Keratinocyte (primary cell): Measurements from ENCODE around the gene EFNB2. TPM values are rescaled to one million over a fixed set of nuclear protein-coding genes. Genes with fewer than 3 reads are reported as not detected.

Experiments used
- DNase-seq: peaks from one replicate; pipeline ENCODE4 v3.0.0-alpha.2; 2011; ENCODE audit warnings: low read depth, missing footprints, low spot score
- FAIRE-seq: peaks from 2 replicates; lab custom pipeline; 2011; peaks lifted over from hg19 to GRCh38; lab: Jason Lieb, UNC
- H2AFZ ChIP-seq: 2 replicates; pipeline ENCODE4 v1.6.0; 2012; ENCODE audit warnings: low read length, control low read depth, inconsistent platforms; ENCODE audit not compliant: control insufficient read depth
- H3K27ac ChIP-seq: 2 replicates; pipeline ENCODE4 v1.5.1; 2011; ENCODE audit warnings: low read length; ENCODE audit not compliant: control insufficient read depth, insufficient read depth
- H3K27me3 ChIP-seq: 3 replicates; pipeline ENCODE4 v1.6.0; 2011; ENCODE audit warnings: low read length; ENCODE audit not compliant: control insufficient read depth, insufficient read depth; ENCODE audit errors: extremely low read depth
- H3K36me3 ChIP-seq, 2 experiments: 2 replicates in 1 of 2; 3 replicates in 1 of 2; pipeline ENCODE4 v1.5.1; 2011; ENCODE audit warnings: low read length in 2 of 2, mild to moderate bottlenecking in 1 of 2; ENCODE audit not compliant: control insufficient read depth in 2 of 2, insufficient read depth in 2 of 2; ENCODE audit errors: extremely low read depth in 1 of 2
- H3K4me1 ChIP-seq: 3 replicates; pipeline ENCODE4 v1.5.1; 2011; ENCODE audit warnings: low read length; ENCODE audit not compliant: control insufficient read depth, insufficient read depth; ENCODE audit errors: extremely low read depth
- H3K4me2 ChIP-seq: 3 replicates; pipeline ENCODE4 v1.6.0; 2011; ENCODE audit warnings: low read depth, low read length; ENCODE audit not compliant: control insufficient read depth, insufficient read depth; ENCODE audit errors: extremely low read depth
- H3K4me3 ChIP-seq, 3 experiments: fragments of 200-600 bp in 1 of 3; sonication (generic) in 1 of 3; 2 replicates in 2 of 3; 3 replicates in 1 of 3; pipeline ENCODE4 v1.5.1; 2011 to 2016; ENCODE audit warnings: low read length in 3 of 3, mild to moderate bottlenecking in 3 of 3, control low read depth in 2 of 3, inconsistent platforms in 1 of 3, low read depth in 1 of 3, mixed read lengths in 1 of 3, mixed run types in 1 of 3, moderate library complexity in 1 of 3; ENCODE audit not compliant: control insufficient read depth in 2 of 3, insufficient read depth in 2 of 3; ENCODE audit errors: extremely low read depth in 1 of 3
- H3K79me2 ChIP-seq: 2 replicates; pipeline ENCODE4 v1.6.0; 2012; ENCODE audit warnings: low read length; ENCODE audit not compliant: control insufficient read depth, insufficient read depth
- H3K9ac ChIP-seq: 3 replicates; pipeline ENCODE4 v1.6.0; 2011; ENCODE audit warnings: low read length; ENCODE audit not compliant: control insufficient read depth, insufficient read depth; ENCODE audit errors: extremely low read depth
- H3K9me1 ChIP-seq: 3 replicates; pipeline ENCODE4 v1.6.0; 2011; ENCODE audit warnings: low read length; ENCODE audit not compliant: control insufficient read depth, insufficient read depth; ENCODE audit errors: extremely low read depth
- H3K9me3 ChIP-seq: 2 replicates; pipeline ENCODE4 v1.5.1; 2012; ENCODE audit warnings: low read depth, low read length; ENCODE audit not compliant: control insufficient read depth
- H4K20me1 ChIP-seq: 3 replicates; pipeline ENCODE4 v1.6.0; 2011; ENCODE audit warnings: low read length; ENCODE audit not compliant: control insufficient read depth, insufficient read depth; ENCODE audit errors: extremely low read depth
- EZH2 ChIP-seq: IDR thresholded peaks from one replicate; pipeline ENCODE4 v1.6.1; 2012; ENCODE audit warnings: inconsistent platforms, mild to moderate bottlenecking, low read length, moderate library complexity
- dilution Hi-C: fragments of 300-500 bp; cut with MboI; formaldehyde crosslinking; loops from one replicate; pipeline ENCODE4 v1.7.0; 2020; ENCODE audit warnings: low sequenced_read_pairs; ENCODE audit not compliant: extremely low pct_ligation_motif_present
- polyA plus RNA-seq, 5 experiments: library from polyadenylated mRNA; depleted of rRNA in 3 of 5; stranded (reverse) in 3 of 5; stranded (forward) in 1 of 5; unstranded in 1 of 5; fragments of >200 nt; gene quantifications; 1 replicate in 1 of 5; 2 replicates in 3 of 5; 3 replicates in 1 of 5; pipeline versions ENCODE4 v1.2.1 to v1.2.3, GENCODE V29; 2011 to 2012; ENCODE audit warnings: missing spikeins in 2 of 5, low read depth in 1 of 5, low replicate concordance in 1 of 5
- TF ChIP-seq, protein P1 (sequence below), 3 experiments: IDR thresholded peaks in 1 of 3; conservative IDR thresholded peaks in 1 of 3; optimal IDR thresholded peaks in 1 of 3; 2 replicates in 2 of 3; 3 replicates in 1 of 3; pipeline versions ENCODE3 to v1.5.1; 2011; ENCODE audit warnings: low read length in 3 of 3, mild to moderate bottlenecking in 3 of 3, moderate library complexity in 2 of 3, control low read depth in 1 of 3, inconsistent platforms in 1 of 3; ENCODE audit not compliant: insufficient read depth in 2 of 3; ENCODE audit errors: extremely low read depth in 1 of 3

Gene EFNB2
- polyA plus RNA-seq, 1 donor (not counting 4 experiments of a cell fraction or from before 2014, with no cell fraction given): 38.9 TPM

DNA sequence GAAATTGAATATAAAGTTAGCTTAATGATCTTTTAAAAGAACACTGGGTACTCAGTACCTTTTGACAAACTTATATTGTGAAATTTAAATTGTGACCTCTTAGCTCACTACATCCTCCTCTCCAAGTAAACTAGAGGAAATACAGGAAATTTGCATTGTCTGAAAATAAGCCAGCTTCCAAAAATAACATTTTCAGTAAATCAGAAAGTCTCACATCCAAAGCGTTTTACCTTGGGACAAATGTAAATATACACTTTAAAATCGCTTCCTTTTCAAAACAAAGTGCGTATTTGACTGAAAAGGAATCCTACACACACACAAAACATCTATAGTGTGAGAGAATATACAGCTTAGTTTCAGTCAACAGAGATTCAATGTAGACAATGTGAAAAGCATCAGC lies 2.1 kb upstream of the EFNB2 start:
- dilution Hi-C loops: no loop called here
- no peak for FAIRE-seq
- TF ChIP-seq, protein P1, sequence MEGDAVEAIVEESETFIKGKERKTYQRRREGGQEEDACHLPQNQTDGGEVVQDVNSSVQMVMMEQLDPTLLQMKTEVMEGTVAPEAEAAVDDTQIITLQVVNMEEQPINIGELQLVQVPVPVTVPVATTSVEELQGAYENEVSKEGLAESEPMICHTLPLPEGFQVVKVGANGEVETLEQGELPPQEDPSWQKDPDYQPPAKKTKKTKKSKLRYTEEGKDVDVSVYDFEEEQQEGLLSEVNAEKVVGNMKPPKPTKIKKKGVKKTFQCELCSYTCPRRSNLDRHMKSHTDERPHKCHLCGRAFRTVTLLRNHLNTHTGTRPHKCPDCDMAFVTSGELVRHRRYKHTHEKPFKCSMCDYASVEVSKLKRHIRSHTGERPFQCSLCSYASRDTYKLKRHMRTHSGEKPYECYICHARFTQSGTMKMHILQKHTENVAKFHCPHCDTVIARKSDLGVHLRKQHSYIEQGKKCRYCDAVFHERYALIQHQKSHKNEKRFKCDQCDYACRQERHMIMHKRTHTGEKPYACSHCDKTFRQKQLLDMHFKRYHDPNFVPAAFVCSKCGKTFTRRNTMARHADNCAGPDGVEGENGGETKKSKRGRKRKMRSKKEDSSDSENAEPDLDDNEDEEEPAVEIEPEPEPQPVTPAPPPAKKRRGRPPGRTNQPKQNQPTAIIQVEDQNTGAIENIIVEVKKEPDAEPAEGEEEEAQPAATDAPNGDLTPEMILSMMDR (optimal IDR thresholded peaks at IDR 0.05 in 1 of 3, IDR thresholded peaks at IDR 0.05 in 1 of 3, conservative IDR thresholded peaks at IDR 0.05 in 1 of 3; ENCODE audit: extremely low read depth in 1 of 3, insufficient read depth in 2 of 3, low read length in 3 of 3): no peak
- no peak for TF ChIP-seq EZH2

DNA sequence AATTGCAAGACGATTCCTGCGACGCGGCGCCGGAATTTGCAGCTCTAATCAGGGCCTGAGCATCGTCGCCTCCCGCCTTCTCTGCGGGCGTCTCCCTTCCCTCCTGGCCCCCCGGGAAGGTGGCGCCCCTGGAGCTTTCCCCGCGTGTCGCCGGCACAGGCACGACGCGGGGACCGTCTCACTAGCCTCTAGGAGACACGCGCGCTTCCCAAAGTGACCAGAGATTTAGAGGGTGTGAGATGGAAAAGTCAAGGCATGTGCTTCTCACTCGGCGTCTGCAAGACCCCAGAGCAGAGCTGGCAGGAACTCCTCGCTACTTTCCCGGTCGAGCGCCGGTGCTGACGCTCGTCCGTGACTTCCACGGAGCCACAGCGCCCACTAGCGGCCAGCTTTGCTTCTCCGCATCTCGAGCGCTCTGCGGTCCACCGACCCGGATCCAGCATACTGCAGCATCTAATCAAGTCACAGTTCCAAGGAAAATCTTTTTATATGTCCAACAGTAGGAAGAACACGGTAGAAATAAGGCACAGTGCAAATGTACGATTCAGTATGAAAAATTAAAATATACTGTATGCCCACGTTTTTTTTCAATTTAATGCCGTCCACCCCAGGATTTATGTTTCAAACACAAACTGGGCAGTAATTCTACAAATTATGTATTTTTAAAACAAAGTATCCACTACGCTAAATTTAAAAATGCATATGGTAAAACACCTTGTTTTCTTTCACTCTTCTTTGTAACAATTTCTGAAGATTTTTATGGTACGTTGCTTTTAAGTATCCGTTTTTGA lies 977 bp upstream of the EFNB2 start:
- Histone ChIP-seq H4K20me1 (peaks cover 9% of the 10 kb centered on the region), H3K4me2 (peak overlapping the region; percentile 97), H3K27me3 (no peaks in the 10 kb centered on the region), H3K27ac (peak overlapping the region; percentile 49), H3K9me1 (no peaks in the 10 kb centered on the region), H3K4me1 (peaks cover 16% of the 10 kb centered on the region), H3K9me3 (no peaks in the 10 kb centered on the region), H3K79me2 (peaks cover 38% of the 10 kb centered on the region), H3K4me3 (peak overlapping the region; percentile 54 to 76 (median 73)), H2AFZ (peak overlapping the region; percentile 83), H3K36me3 (peaks cover 0 to 6% of the 10 kb centered on the region in 2 experiments), H3K9ac (peak overlapping the region; percentile 72)
- DNase-seq: peak; percentile 63
- dilution Hi-C loops: no loop called here
- no peak for FAIRE-seq
- TF ChIP-seq EZH2: no peak
- TF ChIP-seq, protein P1 (optimal IDR thresholded peaks at IDR 0.05 in 1 of 3, IDR thresholded peaks at IDR 0.05 in 1 of 3, conservative IDR thresholded peaks at IDR 0.05 in 1 of 3; ENCODE audit: extremely low read depth in 1 of 3, insufficient read depth in 2 of 3, low read length in 3 of 3): peak; percentile 93 to 99 (median 97)

More for the DNA sequence above, 2.1 kb upstream of the EFNB2 start:
- Histone ChIP-seq H4K20me1 (peaks cover 4% of the 10 kb centered on the region), H3K4me2 (no peak overlapping the region), H3K9ac (no peak overlapping the region), H3K9me3 (no peaks in the 10 kb centered on the region), H3K4me1 (peaks cover 5% of the 10 kb centered on the region), H2AFZ (no peak overlapping the region), H3K27me3 (no peaks in the 10 kb centered on the region), H3K4me3 (no peak overlapping the region), H3K9me1 (no peaks in the 10 kb centered on the region), H3K27ac (no peak overlapping the region), H3K36me3 (no peaks in the 10 kb centered on the region), H3K79me2 (peaks cover 27% of the 10 kb centered on the region)
- DNase-seq: no peak
